D341Med (cell line): ENCODE measurements around the gene SNRPD2.
"Not testable (repeated sequence)": the region's sequence is repeated elsewhere in the genome, so short reads cannot be mapped to it uniquely, and the experiment has no call there.

ENCODE experiments used
- DNase-seq: peaks from one replicate; pipeline ENCODE4 v3.0.0; 2012; ENCODE audit warnings: low spot score

The SNRPD2 gene

DNA sequence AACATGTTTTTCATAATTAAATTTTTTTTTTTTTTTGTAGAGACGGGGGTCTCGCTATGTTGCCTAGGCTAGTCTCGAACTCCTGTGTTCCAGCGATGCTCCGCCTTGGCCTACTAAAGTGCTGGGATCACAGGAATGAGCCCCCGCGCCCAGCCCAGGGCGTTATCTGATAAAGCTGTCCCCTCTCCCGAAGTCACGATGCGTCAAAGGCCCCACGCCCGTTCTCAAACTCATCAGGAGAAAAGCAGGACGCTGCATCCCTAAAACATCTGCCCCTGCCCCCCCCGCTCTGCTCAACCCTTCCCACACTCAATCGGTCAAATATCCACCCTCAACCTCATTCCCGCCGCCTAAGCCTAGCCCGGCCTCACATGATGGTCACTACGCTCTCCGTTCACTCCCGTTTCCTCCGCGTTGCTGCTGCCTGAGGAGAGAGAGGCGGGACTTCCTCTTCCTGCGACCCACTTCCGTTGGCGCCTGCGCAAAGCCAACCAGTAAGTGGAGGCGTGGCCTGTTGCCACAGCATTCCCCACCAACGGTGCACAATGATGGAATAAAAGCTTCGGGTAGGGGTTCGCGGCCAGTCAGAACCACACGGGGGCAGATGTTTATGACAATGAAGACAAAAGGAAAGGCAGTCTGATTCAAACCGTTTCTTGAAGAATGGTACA is at the start of gene SNRPD2:
Gene SNRPD2 (minus strand): TSS at position 438 of the 671 bp plus-strand sequence. CDS start 65 bp downstream, at position 373.
- peak; percentile 90 for DNase-seq

- no peak for DNase-seq
Measured at GRCh38 chr19:45739498-45740439, 48.0 kb upstream of the SNRPD2 start.

DNA sequence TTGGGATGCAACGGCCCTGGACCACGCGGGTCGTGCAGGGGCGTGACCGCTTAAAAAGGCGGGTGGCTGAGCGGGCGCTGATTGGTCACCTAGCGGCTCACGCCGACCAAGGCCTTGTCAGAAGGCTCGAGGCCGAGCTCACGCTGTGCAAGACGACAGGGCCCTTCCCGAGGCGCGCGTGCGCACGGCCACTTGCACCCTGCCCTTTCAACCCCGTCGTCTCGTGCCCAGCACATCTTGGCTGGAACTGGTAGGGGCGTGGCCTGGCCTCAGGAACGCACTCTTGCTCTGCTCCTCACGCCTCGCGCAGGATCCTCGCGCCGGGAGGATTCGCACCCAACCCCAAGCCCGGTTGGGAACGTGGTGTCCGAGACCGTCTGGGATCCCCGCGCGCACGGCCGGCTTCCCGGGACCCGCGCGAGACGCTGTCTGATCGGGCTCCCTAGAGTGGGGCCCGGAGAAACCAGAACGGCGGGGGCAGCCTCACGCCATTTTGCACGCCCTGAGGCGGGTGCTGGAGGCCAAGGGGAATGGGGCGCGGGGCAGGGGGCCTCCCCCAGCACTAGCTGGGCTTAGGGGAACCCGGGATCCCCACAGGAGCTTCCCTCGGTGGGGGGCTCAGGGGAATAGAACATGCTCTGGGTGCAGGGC is 41.5 kb upstream of the SNRPD2 start, which contains the start of gene MEIOSIN:
Gene MEIOSIN (plus strand): TSS at position 280 of the 651 bp plus-strand sequence. CDS start 1,938 bp downstream, outside the sequence.
- DNase-seq: no peak

- DNase-seq: peak; percentile 97
Measured at GRCh38 chr19:45730368-45731288, 38.9 kb upstream of the SNRPD2 start, which contains the start of gene FBXO46. Gene FBXO46 (minus strand): TSS chr19:45730896. CDS start chr19:45713495, 17,401 bp downstream.

DNA sequence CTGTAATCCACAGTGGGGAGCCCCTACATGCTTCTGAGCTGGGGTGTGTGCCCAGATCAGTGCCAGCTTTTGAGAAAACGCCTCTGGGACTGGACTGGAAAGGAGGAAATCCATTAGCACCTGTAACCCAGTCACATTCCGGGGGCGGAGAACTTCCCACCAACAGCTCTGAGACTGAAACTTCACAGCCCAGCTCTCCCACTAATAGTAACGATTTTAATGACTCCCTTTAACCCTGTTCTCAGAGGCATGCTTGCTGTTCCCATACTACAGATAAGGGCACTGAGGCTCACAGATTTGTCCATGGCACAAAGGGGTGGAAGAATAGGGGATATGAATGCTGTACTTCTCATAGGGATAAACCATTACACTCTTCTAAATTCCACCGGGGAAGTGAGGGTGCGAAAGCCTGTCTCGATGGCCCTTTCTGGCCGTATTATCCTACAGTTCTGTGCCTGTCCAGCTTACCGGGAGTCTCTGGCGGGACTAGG is 38.1 kb upstream of the SNRPD2 start:
- DNase-seq: no peak

GRCh38 chr19:45728683-45729082 is 36.9 kb upstream of the SNRPD2 start:
- DNase-seq: not testable (repeated sequence)

DNA sequence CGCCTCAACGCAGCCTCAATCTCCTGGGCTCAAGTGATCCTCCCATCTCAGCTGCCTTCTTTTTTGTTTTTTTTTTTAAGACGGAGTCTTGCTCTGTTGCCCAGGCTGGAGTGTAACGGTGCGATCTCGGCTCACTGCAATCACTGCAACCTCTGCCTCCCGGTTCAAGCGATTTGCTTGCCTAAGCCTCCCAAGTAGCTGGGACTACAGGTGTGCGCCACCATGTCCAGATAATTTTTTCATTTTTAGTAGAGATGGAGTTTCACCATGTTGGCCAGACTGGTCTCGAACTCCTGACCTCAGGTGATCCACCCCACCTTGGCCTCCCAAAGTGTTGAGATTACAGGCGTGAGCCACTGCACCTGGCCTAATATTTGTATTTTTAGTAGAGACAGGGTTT is 28.3 kb upstream of the SNRPD2 start:
- DNase-seq: not testable (repeated sequence)

GRCh38 chr19:45717983-45718650 is 26.4 kb upstream of the SNRPD2 start:
- no peak for DNase-seq

GRCh38 chr19:45717131-45717982 is 25.6 kb upstream of the SNRPD2 start:
- DNase-seq: peak; percentile 97

- DNase-seq: no peak
Measured at GRCh38 chr19:45716359-45717130, 24.8 kb upstream of the SNRPD2 start.

DNA sequence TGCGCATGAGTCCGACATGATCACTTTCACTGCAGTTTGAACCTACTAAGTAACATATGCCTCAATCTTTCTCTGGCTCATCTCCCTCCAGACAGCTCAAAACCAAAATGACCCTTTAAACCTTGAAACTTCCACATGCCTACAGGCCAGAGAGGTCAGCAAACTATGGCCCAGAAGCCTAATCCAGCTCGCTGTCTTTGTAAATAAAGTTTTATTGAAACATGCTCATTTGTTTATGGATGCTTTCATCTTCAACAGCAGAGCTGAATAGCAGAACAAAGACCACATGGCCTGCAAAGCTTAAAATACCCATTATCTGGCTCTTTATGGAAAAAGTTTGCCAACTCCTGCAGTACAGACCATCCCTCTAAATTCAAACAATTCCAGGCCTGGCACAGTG is 23.4 kb upstream of the SNRPD2 start:
- no peak for DNase-seq

DNA sequence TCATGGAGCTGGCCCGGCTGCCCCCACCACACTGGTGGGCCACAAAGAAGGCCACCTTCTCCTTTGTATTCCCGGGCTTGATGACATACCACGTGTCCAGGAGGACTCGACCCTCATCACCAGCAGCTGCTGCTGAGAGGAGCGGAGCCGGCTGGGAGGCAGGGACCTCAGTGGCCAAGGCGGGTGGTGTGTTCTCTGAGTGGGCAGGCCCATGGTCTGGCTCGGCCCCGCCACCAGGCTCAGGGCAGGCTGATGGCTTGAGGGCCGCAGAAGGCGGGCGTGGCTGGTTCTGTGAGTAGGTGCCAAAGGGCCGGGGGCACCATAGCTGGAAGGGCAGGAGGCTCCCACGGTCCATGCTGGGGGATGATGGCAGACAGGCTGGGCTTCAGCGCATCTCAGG is 21.4 kb upstream of the SNRPD2 start:
- DNase-seq: no peak

- DNase-seq: no peak
Measured at GRCh38 chr19:45712699-45713067, 20.9 kb upstream of the SNRPD2 start.

DNA sequence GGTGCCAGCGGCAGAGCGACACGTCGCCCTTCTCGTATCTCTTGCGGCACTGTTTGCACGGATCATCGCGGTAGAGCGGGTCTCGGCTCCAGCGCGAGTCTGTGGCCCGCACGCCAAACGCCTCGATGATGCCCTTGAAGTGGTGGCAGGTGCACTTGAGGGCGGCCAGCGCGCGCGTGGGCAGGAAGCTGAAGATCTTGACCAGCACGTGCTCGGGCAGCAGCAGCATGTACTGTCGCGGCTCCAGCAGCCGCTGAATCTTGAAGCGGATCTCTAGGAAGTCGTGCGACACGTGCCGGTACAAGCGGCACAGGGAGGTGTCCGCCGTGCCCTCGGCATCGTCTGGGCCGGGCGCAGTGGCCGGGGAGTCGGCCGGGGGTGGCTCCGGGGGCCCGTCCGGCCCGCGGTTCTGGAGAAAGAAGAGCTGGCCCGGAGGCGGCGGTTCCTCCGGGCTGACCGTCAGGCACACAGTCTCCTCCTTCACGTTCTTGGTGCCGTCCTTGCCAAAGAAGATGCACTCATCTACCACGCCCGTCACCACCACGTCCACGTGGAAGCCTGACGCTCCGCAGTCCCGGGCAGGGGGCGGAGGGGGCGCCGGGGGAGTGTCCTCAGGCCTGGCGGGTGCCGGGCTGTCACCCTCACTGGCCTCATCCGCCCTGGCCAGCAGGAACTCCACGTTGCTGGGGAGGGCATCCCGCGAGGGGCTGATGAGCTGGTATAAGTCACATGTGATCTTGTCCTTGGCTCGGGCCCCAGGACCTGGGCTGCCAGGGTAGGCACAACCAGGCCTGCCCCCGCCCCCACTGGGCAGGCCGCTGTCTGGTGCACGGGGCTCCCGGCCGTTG is 20.3 kb upstream of the SNRPD2 start:
- no peak for DNase-seq

GRCh38 chr19:45710356-45711130 is 18.8 kb upstream of the SNRPD2 start:
- DNase-seq: no peak

GRCh38 chr19:45705710-45706415 is 14.1 kb upstream of the SNRPD2 start:
- no peak for DNase-seq
